H1 (cell line): Measurements from ENCODE around the gene UMOD. TPM values are rescaled to one million over a fixed set of nuclear protein-coding genes. Genes with fewer than 3 reads are reported as not detected.

Source experiments
- CTCF ChIA-PET: fragments of 300-600 bp; sonication (Branson Sonifier 250); formaldehyde crosslinking; loops from one replicate; lab custom pipeline; 2021; ENCODE audit not compliant: partially characterized antibody; lab: Charles Lee
- POLR2A ChIA-PET: fragments of 300-600 bp; sonication (Branson Sonifier 250); formaldehyde crosslinking; loops from one replicate; lab custom pipeline; 2021; ENCODE audit warnings: inconsistent platforms; ENCODE audit not compliant: partially characterized antibody; lab: Charles Lee
- DNase-seq, 2 experiments: peaks; one replicate each; pipeline versions ENCODE4 v3.0.0 to v3.0.0-alpha.2; 2010 to 2022; ENCODE audit warnings: low spot score in 2 of 2, low read depth in 1 of 2, mixed read lengths in 1 of 2
- FAIRE-seq: peaks from 2 replicates; lab custom pipeline; 2011; peaks lifted over from hg19 to GRCh38; lab: Jason Lieb, UNC
- H2AFZ ChIP-seq: 2 replicates; pipeline ENCODE4 v1.8.1; 2012; ENCODE audit warnings: low read length, inconsistent platforms
- H2AK5ac ChIP-seq: 2 replicates; pipeline ENCODE4 v1.6.1; 2013; ENCODE audit warnings: low read depth, low read length
- H2BK120ac ChIP-seq: replicated peaks from 2 replicates; pipeline ENCODE3; 2013; ENCODE audit warnings: low read depth, low read length, inconsistent platforms
- H2BK12ac ChIP-seq: 2 replicates; pipeline ENCODE4 v1.6.1; 2013; ENCODE audit warnings: low read depth, low read length
- H2BK15ac ChIP-seq: 2 replicates; pipeline ENCODE4 v1.6.1; 2013; ENCODE audit warnings: low read length
- H2BK20ac ChIP-seq: 2 replicates; pipeline ENCODE4 v1.6.1; 2013; ENCODE audit warnings: low read length
- H2BK5ac ChIP-seq: 2 replicates; pipeline ENCODE4 v1.6.1; 2013; ENCODE audit warnings: low read depth, low read length
- H3K14ac ChIP-seq: 2 replicates; pipeline ENCODE4 v1.6.1; 2013; ENCODE audit warnings: inconsistent platforms; ENCODE audit not compliant: insufficient read length
- H3K18ac ChIP-seq: 2 replicates; pipeline ENCODE4 v1.6.1; 2013; ENCODE audit warnings: low read length; ENCODE audit errors: extremely low read depth
- H3K23ac ChIP-seq: 2 replicates; pipeline ENCODE4 v1.6.1; 2013; ENCODE audit warnings: inconsistent platforms; ENCODE audit not compliant: insufficient read length
- H3K23me2 ChIP-seq: 2 replicates; pipeline ENCODE4 v1.6.1; 2013; ENCODE audit warnings: low read depth, low read length
- H3K27ac ChIP-seq: 2 replicates; pipeline ENCODE4 v1.6.1; 2011; ENCODE audit warnings: low read depth, low read length, inconsistent platforms
- H3K27me3 ChIP-seq, 4 experiments: replicated peaks in 1 of 4; 1 replicate in 1 of 4; 2 replicates in 3 of 4; pipeline versions ENCODE4 v1.6.1 to v1.8.1; 2011 to 2013; ENCODE audit warnings: low read length in 3 of 4, mild to moderate bottlenecking in 3 of 4, inconsistent platforms in 2 of 4, mixed read lengths in 2 of 4, moderate library complexity in 1 of 4; ENCODE audit not compliant: control insufficient read depth in 3 of 4, insufficient read depth in 3 of 4; ENCODE audit errors: extremely low read depth in 1 of 4
- H3K36me3 ChIP-seq, 4 experiments: 2 replicates each; pipeline versions ENCODE4 v1.6.1 to v1.8.1; 2011 to 2013; ENCODE audit warnings: mild to moderate bottlenecking in 4 of 4, low read length in 3 of 4, moderate library complexity in 2 of 4, control low read depth in 1 of 4, inconsistent platforms in 1 of 4; ENCODE audit not compliant: insufficient read depth in 4 of 4, control insufficient read depth in 2 of 4
- H3K4ac ChIP-seq: replicated peaks from 2 replicates; pipeline ENCODE3; 2013; ENCODE audit warnings: low read length, low read depth, mixed read lengths, inconsistent platforms; ENCODE audit not compliant: insufficient read length
- H3K4me1 ChIP-seq, 4 experiments: replicated peaks in 1 of 4; 1 replicate in 1 of 4; 2 replicates in 3 of 4; pipeline versions ENCODE4 v1.6.1 to v1.8.1; 2011 to 2013; ENCODE audit warnings: low read length in 3 of 4, inconsistent platforms in 2 of 4, mixed read lengths in 1 of 4; ENCODE audit not compliant: insufficient read depth in 4 of 4, control insufficient read depth in 3 of 4
- H3K4me2 ChIP-seq, 2 experiments: 2 replicates each; pipeline versions ENCODE4 v1.6.1 to v1.8.1; 2011 to 2013; ENCODE audit warnings: low read depth in 2 of 2, low read length in 2 of 2, control low read depth in 1 of 2, inconsistent platforms in 1 of 2, mild to moderate bottlenecking in 1 of 2; ENCODE audit not compliant: insufficient read depth in 1 of 2
- H3K4me3 ChIP-seq, 4 experiments: fragments of 200-600, 300-600 bp in 1 of 4; sonication (generic), shearing (Covaris generic), sonication (Bioruptor Twin) in 1 of 4; 2 replicates each; pipeline versions ENCODE4 v1.5.1 to v1.8.1; 2011 to 2016; ENCODE audit warnings: low read length in 4 of 4, low read depth in 3 of 4, control low read depth in 2 of 4, inconsistent platforms in 2 of 4, mild to moderate bottlenecking in 2 of 4, mixed read lengths in 1 of 4, moderate library complexity in 1 of 4; ENCODE audit not compliant: insufficient read depth in 2 of 4; ENCODE audit errors: extremely low read depth in 1 of 4
- H3K56ac ChIP-seq: replicated peaks from 2 replicates; pipeline ENCODE3; 2013; ENCODE audit warnings: low read depth, mild to moderate bottlenecking, mixed read lengths, low read length, inconsistent platforms; ENCODE audit not compliant: insufficient read length
- H3K79me1 ChIP-seq: 2 replicates; pipeline ENCODE4 v1.6.1; 2013; ENCODE audit warnings: low read depth, low read length, control low read depth
- H3K79me2 ChIP-seq, 2 experiments: 2 replicates each; pipeline versions ENCODE4 v1.6.1 to v1.8.1; 2012 to 2013; ENCODE audit warnings: low read length in 2 of 2, mild to moderate bottlenecking in 2 of 2, inconsistent platforms in 1 of 2; ENCODE audit not compliant: insufficient read depth in 2 of 2, control insufficient read depth in 1 of 2
- H3K9ac ChIP-seq, 4 experiments: replicated peaks in 1 of 4; 1 replicate in 1 of 4; 2 replicates in 3 of 4; pipeline versions ENCODE4 v1.6.1 to v1.8.1; 2011 to 2013; ENCODE audit warnings: low read depth in 3 of 4, low read length in 3 of 4, control low read depth in 2 of 4, mild to moderate bottlenecking in 2 of 4, moderate library complexity in 2 of 4, inconsistent platforms in 1 of 4; ENCODE audit errors: extremely low read depth in 1 of 4
- H3K9me3 ChIP-seq, 2 experiments: 2 replicates each; pipeline versions ENCODE4 v1.6.1 to v1.8.1; 2012 to 2013; ENCODE audit warnings: mild to moderate bottlenecking in 2 of 2, moderate library complexity in 2 of 2, control low read depth in 1 of 2, inconsistent platforms in 1 of 2, low read depth in 1 of 2, low read length in 1 of 2, mixed read lengths in 1 of 2; ENCODE audit not compliant: insufficient read depth in 2 of 2
- H4K20me1 ChIP-seq, 2 experiments: replicated peaks in 1 of 2; 2 replicates each; pipeline versions ENCODE3 to v1.8.1; 2011 to 2013; ENCODE audit warnings: inconsistent platforms in 2 of 2, low read length in 2 of 2, mild to moderate bottlenecking in 1 of 2; ENCODE audit not compliant: insufficient read depth in 2 of 2, control insufficient read depth in 1 of 2
- H4K5ac ChIP-seq: 2 replicates; pipeline ENCODE4 v1.6.1; 2013; ENCODE audit warnings: low read length, low read depth, mixed read lengths, inconsistent platforms; ENCODE audit not compliant: insufficient read length
- H4K8ac ChIP-seq: 2 replicates; pipeline ENCODE4 v1.8.0; 2013; ENCODE audit warnings: mild to moderate bottlenecking, moderate library complexity, low read length, inconsistent platforms; ENCODE audit not compliant: insufficient read depth; ENCODE audit errors: extremely low read depth
- H4K91ac ChIP-seq: replicated peaks from 2 replicates; pipeline ENCODE3; 2013; ENCODE audit warnings: low read length, mixed read lengths, inconsistent platforms; ENCODE audit not compliant: insufficient read length
- CREB1 ChIP-seq: IDR thresholded peaks from 2 replicates; pipeline ENCODE4 v1.6.1; 2012; ENCODE audit warnings: inconsistent platforms
- GABPA ChIP-seq: IDR thresholded peaks from 2 replicates; pipeline ENCODE4 v1.6.1; 2011; ENCODE audit warnings: mild to moderate bottlenecking, low read length, moderate library complexity, borderline replicate concordance; ENCODE audit not compliant: insufficient read depth
- HDAC6 ChIP-seq: IDR thresholded peaks from one replicate; pipeline ENCODE4 v1.7.1; 2012; ENCODE audit warnings: low read depth, mild to moderate bottlenecking, inconsistent platforms, low read length, moderate library complexity
- SIN3A ChIP-seq, 2 experiments: IDR thresholded peaks in 1 of 2; conservative IDR thresholded peaks in 1 of 2; 2 replicates each; pipeline ENCODE4 v1.6.1; 2011 to 2012; ENCODE audit warnings: low read length in 2 of 2, improper control_type of control experiment in 1 of 2, low read depth in 1 of 2, mild to moderate bottlenecking in 1 of 2
- WGBS, 2 experiments: shearing (Covaris generic) in 1 of 2; methylation state at CpG; one replicate each; pipeline versions ENCODE4 v1.1.6 to v1.1.7; 2013 to 2015; ENCODE audit warnings: low lambda C conversion rate in 2 of 2, mixed read lengths in 2 of 2, inconsistent platforms in 1 of 2, low coverage in 1 of 2, missing lambda C conversion rate in 1 of 2; ENCODE audit not compliant: insufficient replicate concordance in 2 of 2, insufficient coverage in 1 of 2, insufficient read length in 1 of 2; ENCODE audit errors: extremely low coverage in 1 of 2, missing lambda C conversion rate in 1 of 2; 5-methylcytosine and 5-hydroxymethylcytosine counted together
- polyA plus RNA-seq, 7 experiments: library from polyadenylated mRNA; depleted of rRNA in 3 of 7; stranded (reverse) in 5 of 7; unstranded in 2 of 7; fragments of >200 nt in 5 of 7; fragments of 200-250 nt in 2 of 7; gene quantifications; 1 replicate in 5 of 7; 2 replicates in 1 of 7; 4 replicates in 1 of 7; pipeline versions ENCODE4 v1.2.1 to v1.2.3, GENCODE V29; 2011 to 2013; ENCODE audit warnings: missing spikeins in 2 of 7, mixed read lengths in 2 of 7
- total RNA-seq: library from RNA; stranded (reverse); fragmentation: NEBNext Ultra II Directional; extraction: Animal tissue kit (Norgen Biotek cat#: 25700); gene quantifications from 2 replicates; pipeline ENCODE4 v1.2.1, GENCODE V29; 2021

Gene UMOD
- total and polyA plus RNA-seq, 2 of the 8 experiments (the other 6 are each of a cell fraction or from before 2014, with no cell fraction given): not detected

DNA sequence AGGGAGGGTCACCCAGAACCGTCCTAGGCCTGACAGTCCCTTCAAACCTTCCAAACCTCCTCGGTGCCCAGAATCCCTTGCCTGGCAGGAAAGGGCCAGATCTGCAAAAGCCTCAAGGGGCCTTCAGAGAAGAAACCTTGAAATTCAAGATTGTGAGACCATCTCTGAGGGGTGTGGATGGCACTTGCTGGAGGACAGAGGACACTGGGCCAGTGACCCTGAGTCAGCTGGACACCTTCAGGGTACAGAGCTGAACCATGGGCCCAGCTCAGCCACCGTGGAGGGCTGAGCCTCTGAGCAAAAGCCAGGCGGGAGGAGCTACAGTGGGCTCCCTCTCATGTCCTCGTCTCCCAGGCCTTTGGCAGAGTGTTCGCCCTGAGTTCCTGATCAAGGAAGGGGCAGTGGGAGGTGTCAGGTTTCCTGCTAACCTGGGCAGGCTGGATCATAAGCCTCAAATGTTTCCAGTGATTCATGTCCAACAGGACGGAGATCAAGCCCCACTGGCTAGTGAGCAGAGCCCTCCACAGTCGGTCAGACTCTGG is 49.0 kb upstream of the UMOD start:
- no peaks in the 10 kb centered on the region for H4K20me1 ChIP-seq

More for the DNA sequence above, 49.0 kb upstream of the UMOD start:
- no peak for DNase-seq
- H2BK5ac ChIP-seq: no peak overlapping the region
- H4K5ac ChIP-seq: no peak overlapping the region
- no peak overlapping the region for H2BK20ac ChIP-seq
- H2AK5ac ChIP-seq: no peak overlapping the region
- H2BK15ac ChIP-seq: no peak overlapping the region
- no peak for FAIRE-seq
- no peak overlapping the region for H3K4ac ChIP-seq
- H4K8ac ChIP-seq: no peak overlapping the region
- H2BK12ac ChIP-seq: no peak overlapping the region
- H3K14ac ChIP-seq: no peak overlapping the region
- no peaks in the 10 kb centered on the region for H3K79me2 ChIP-seq
- H3K4me3 ChIP-seq: no peak overlapping the region
- CTCF ChIA-PET: interaction anchor here (1.1 to 1.4 kb wide), 3 partner anchors 15 to 308 kb away, joined by 3 to 6 read pairs (median 4); no protein-coding TSS in a partner anchor
- H4K91ac ChIP-seq: no peak overlapping the region
- H3K79me1 ChIP-seq: no peaks in the 10 kb centered on the region
- H2AFZ ChIP-seq: peak overlapping the region; percentile 63; the same call in 1 of the 2 replicates
- TF ChIP-seq CREB1: no peak
- TF ChIP-seq HDAC6: no peak
- TF ChIP-seq GABPA: no peak
- TF ChIP-seq SIN3A (conservative IDR thresholded peaks at IDR 0.05 in 1 of 2, IDR thresholded peaks at IDR 0.05 in 1 of 2; ENCODE audit: low read depth in 1 of 2, low read length in 2 of 2): no peak
- TF ChIP-seq, all 59 proteins: peak for 0
- Histone ChIP-seq H3K9ac (no peak overlapping the region), H3K9me3 (no peaks in the 10 kb centered on the region), H3K18ac (no peak overlapping the region), H3K27me3 (no peaks in the 10 kb centered on the region), H3K23me2 (no peaks in the 10 kb centered on the region), H3K4me2 (no peak overlapping the region), H3K23ac (no peak overlapping the region), H2BK120ac (no peak overlapping the region), H3K4me1 (peaks cover 0 to 1% (median 0%) of the 10 kb centered on the region in 4 experiments; a peak in 1 of 7 replicates), H3K27ac (no peak overlapping the region), H3K56ac (no peak overlapping the region), H3K36me3 (no peaks in the 10 kb centered on the region)
- POLR2A ChIA-PET: no interaction called here
- WGBS, 2 experiments: 85% methylated on average over 8 of the region's 8 CpGs; no CpG with 5 or more reads in 1 of the 2 experiments
